Upper lobe of left lung (tissue), 4 donors: Measurements from ENCODE around the gene BNC1.

Experiments
- POLR2AphosphoS5 ChIP-seq, 2 donors: sonication (generic); formaldehyde crosslinking; IDR thresholded peaks; one replicate each; pipeline ENCODE4 v1.5.1; 2017; ENCODE audit warnings: antibody characterized with exemption in 2 of 2
- TF ChIP-seq, protein P1 (sequence below), 6 experiments: fragments of 450-650 bp in 4 of 6; fragments of 200-600 bp in 2 of 6; sonication (generic) in 2 of 6; IDR thresholded peaks; one replicate each; pipeline ENCODE4 v1.5.1; 2016 to 2019; ENCODE audit warnings: antibody characterized with exemption in 6 of 6

DNA sequence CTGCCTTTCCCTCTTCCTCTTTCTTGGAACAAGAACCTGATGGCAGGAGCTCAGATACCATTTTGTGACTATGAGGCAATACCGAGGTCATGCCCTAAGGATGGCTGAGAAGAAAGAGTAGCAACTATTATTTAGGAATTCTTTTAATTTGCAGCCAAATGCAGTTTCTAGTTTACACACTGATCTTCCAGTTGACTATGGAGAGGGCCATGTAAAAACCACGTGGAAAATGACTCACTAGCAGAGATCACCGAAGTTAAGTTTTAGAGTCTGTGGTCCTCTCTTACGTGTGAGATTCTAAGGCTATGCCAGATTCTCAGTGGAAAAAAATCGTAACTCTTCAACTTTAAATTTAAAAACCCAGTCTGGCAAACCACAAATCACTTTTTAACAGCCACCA, 7.8 kb downstream of the BNC1 start:
- TF ChIP-seq, protein P1, sequence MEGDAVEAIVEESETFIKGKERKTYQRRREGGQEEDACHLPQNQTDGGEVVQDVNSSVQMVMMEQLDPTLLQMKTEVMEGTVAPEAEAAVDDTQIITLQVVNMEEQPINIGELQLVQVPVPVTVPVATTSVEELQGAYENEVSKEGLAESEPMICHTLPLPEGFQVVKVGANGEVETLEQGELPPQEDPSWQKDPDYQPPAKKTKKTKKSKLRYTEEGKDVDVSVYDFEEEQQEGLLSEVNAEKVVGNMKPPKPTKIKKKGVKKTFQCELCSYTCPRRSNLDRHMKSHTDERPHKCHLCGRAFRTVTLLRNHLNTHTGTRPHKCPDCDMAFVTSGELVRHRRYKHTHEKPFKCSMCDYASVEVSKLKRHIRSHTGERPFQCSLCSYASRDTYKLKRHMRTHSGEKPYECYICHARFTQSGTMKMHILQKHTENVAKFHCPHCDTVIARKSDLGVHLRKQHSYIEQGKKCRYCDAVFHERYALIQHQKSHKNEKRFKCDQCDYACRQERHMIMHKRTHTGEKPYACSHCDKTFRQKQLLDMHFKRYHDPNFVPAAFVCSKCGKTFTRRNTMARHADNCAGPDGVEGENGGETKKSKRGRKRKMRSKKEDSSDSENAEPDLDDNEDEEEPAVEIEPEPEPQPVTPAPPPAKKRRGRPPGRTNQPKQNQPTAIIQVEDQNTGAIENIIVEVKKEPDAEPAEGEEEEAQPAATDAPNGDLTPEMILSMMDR (IDR thresholded peaks at IDR 0.05), result no peak
- no peak for TF ChIP-seq POLR2AphosphoS5 (IDR thresholded peaks at IDR 0.05)
